RWPE1 (cell line): ENCODE results near the gene STT3B.
A peak's percentile ranks its signal among the peaks of the same experiment; 100 is the strongest.

ENCODE experiments used
- CTCF ChIA-PET: fragments of 350-600 bp; sonication (Branson Sonifier 250); formaldehyde crosslinking; extraction: SDS; loops from one replicate; lab custom pipeline; 2021; lab: Yijun Ruan, JAX
- POLR2A ChIA-PET: fragments of 400-600 bp; formaldehyde crosslinking; extraction: SDS; loops from one replicate; lab custom pipeline; 2020; ENCODE audit warnings: antibody characterized with exemption; ENCODE audit not compliant: low non-redundant PET; lab: Yijun Ruan, JAX
- DNase-seq: peaks from one replicate; pipeline ENCODE4 v3.0.0; 2012; ENCODE audit warnings: low spot score
- H3K27ac ChIP-seq: fragments of 450-650 bp; 2 replicates; pipeline ENCODE4 v1.5.1; 2017
- TF ChIP-seq, protein P1 (sequence below): fragments of 450-650 bp; conservative IDR thresholded peaks from 2 replicates; pipeline ENCODE4 v1.5.1; 2017; ENCODE audit warnings: low read depth, mild to moderate bottlenecking

The STT3B gene

DNA sequence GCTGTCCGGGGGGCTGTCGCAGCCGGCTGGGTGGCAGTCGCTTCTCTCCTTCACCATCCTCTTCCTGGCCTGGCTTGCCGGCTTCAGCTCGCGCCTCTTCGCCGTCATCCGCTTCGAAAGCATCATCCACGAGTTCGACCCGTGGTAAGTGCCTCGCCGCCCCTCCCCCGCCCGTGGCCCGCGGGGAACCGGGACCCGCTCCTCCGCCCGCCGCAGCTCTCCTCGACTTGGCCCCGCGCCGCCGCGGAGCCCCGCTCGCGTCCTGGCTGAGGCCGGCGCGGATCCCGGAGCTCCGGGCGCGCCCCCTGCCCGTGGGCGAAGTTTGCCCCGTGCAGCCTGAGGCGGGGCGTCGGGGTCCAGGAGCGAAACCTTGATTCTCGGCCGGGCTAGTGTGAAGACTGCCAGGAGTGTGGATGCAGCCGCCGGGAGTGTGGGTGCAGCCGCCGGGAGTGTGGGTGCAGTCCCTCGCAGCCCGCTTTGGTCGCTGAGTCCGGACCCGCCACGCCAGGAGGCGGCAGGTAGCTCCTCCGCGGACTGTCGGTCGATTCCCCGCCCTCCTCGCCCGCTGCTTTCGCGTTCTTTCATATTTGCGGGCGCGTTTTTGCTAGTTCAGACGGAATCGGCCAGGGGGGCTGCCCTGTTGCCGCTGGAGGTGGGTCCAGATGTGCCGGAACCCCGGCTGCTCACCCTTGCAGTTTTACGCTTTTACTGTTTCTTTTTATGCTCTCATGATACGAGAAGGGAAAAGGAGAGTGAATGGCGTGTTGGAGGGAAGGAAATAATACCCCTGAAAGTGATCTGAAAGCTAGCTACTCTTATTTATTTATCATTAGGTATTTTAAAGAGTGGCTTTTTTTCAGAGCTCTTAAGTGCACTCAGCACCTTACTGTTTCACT lies 692 bp downstream of the STT3B start:
- H3K27ac ChIP-seq, result peak overlapping the region; percentile 99
- TF ChIP-seq, protein P1, sequence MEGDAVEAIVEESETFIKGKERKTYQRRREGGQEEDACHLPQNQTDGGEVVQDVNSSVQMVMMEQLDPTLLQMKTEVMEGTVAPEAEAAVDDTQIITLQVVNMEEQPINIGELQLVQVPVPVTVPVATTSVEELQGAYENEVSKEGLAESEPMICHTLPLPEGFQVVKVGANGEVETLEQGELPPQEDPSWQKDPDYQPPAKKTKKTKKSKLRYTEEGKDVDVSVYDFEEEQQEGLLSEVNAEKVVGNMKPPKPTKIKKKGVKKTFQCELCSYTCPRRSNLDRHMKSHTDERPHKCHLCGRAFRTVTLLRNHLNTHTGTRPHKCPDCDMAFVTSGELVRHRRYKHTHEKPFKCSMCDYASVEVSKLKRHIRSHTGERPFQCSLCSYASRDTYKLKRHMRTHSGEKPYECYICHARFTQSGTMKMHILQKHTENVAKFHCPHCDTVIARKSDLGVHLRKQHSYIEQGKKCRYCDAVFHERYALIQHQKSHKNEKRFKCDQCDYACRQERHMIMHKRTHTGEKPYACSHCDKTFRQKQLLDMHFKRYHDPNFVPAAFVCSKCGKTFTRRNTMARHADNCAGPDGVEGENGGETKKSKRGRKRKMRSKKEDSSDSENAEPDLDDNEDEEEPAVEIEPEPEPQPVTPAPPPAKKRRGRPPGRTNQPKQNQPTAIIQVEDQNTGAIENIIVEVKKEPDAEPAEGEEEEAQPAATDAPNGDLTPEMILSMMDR, result no peak
- peak; percentile 33 for DNase-seq
- CTCF ChIA-PET, result interaction anchor here (0.7 kb wide), 1 partner anchor 402 kb away, joined by 4 read pairs; no protein-coding TSS in a partner anchor
- POLR2A ChIA-PET, result no interaction called here

DNA sequence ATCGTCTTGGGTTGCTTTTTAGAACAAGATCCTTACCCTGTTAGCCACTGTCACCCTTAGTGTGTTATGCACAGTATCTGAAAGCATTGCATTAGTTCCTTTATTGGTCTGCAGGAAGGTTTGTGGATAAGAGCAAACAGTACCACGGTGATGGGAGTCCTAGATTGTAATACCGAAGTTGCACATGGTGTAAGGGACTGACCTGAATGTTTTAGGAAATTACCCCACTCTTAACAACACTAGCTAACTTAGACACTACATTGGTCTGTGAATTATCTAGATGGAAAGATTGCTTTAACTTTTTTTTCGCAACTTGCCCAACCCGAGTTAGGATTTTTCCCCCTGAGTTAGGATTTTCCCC lies 1.3 kb downstream of the STT3B start:
- TF ChIP-seq, protein P1, result no peak
- ChIA-PET CTCF (interaction anchor here (0.7 kb wide), 1 partner anchor 403 kb away, joined by 4 read pairs; no protein-coding TSS in a partner anchor), POLR2A (no interaction called here)
- DNase-seq, result no peak
- peak overlapping the region; percentile 99; the same call in 1 of the 2 replicates for H3K27ac ChIP-seq

DNA sequence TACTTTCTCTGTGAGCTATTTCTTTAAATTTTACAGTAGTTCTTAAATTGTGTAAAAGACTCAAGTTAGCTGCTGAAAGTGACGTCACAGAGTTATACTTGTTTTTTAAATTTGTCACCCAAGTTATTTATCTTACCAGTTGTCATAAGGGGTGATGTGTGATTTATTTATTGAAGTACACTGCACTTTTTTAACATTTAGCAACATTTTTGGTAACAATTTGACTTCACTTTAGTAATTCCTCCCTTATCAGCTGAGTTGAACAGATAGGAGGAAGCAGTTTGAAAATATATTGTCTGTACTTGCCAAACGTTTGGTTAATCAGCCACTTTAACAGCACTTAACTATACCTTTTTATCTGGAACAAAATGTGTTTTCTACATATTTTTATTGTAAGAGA lies 3.8 kb downstream of the STT3B start:
- POLR2A ChIA-PET, result no interaction called here
- DNase-seq, result no peak
- H3K27ac ChIP-seq, result no peak overlapping the region
- CTCF ChIA-PET, result no interaction called here
- TF ChIP-seq, protein P1, result no peak

DNA sequence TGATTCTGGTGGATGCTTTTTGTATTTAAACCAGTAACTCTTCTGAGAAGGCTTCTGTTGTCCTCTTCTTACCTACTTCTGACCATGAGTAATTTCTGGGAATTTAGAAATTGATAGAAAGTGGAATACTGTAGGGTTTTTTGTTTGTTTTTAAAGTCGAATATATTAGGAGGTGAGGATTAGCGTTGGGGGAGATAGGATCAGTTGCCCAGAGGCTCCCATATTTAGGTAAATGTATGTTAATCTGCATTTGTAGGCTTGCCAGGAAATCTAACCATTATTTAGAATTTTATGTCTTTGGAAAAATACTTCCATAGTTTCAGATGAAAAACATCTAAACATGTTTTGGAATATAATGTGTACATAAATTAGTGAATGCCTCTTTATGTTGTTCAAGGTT lies 6.1 kb downstream of the STT3B start:
- DNase-seq, result no peak
- no peak overlapping the region for H3K27ac ChIP-seq
- CTCF ChIA-PET, result no interaction called here
- POLR2A ChIA-PET, result no interaction called here
- TF ChIP-seq, protein P1, result no peak

DNA sequence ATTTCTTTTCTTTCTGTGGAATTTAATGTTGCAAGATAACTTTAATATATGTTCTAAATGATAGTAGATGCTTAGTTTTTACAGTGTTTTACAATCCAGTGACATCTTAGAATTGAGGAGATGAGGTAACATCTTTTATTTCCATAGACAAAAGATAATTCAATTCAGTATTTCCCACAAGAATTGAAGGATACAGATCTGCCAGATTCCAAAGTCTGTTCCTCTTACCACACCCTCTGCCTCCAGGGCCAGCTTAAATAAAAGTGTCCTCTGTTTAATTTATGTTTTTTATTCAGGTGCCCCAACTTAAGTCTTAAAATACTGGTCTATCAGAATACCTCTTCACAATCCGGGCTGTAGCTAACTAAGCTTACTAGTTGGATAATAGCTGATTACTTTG lies 6.5 kb downstream of the STT3B start:
- no peak for DNase-seq
- ChIA-PET POLR2A (no interaction called here), CTCF (interaction anchor here (0.7 kb wide), 1 partner anchor 11 kb away, joined by 3 read pairs; no protein-coding TSS in a partner anchor)
- TF ChIP-seq, protein P1, result no peak
- H3K27ac ChIP-seq, result no peak overlapping the region

DNA sequence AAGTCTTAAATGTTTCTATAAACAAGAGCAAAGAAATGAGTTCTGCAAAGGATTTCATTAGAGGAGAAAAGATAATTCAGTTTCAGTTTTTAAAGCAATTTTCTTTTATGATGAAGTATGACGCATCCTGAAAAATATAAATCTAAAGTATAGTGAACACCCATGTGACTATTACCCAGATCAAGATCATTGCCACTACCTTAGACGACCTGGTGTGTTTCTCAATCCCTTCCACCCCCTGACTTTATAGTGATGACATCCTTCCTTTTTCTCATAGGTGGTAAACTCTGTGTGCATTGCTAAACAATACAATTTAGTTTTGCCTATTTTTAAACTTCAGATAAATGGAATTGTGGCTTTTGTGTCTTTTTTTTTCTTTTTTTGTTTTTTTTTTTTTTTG lies 8.4 kb downstream of the STT3B start:
- no peak overlapping the region for H3K27ac ChIP-seq
- DNase-seq, result peak; percentile 20
- POLR2A ChIA-PET, result no interaction called here
- CTCF ChIA-PET, result no interaction called here
- TF ChIP-seq, protein P1, result no peak
